ENCODE data around the gene NEURL1B.

DNA sequence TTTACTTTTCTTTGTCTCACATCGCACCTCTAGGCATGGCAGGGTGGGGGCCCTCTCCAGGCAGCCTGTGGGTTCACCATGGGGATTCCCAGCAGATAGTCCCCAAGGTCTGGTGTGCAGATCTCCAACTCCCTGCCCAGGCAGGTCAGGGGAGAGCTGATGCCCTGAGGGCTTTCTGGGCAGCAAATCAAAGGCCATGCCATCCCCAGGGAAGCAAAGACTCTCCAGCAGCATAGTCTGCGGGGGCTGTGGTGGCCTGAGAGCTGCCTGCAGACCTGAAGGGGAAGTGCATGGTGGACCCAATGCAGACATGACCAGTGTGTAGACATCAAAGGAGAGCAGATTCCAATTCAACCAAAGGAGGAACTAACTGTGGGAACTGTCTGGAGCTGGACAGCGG, 7.7 kb downstream of the NEURL1B start:
- TF ChIP-seq POLR2AphosphoS5 (IDR thresholded peaks at IDR 0.05) (no peak), POLR2A (IDR thresholded peaks at IDR 0.05) (no peak)
- TF ChIP-seq, protein P1, sequence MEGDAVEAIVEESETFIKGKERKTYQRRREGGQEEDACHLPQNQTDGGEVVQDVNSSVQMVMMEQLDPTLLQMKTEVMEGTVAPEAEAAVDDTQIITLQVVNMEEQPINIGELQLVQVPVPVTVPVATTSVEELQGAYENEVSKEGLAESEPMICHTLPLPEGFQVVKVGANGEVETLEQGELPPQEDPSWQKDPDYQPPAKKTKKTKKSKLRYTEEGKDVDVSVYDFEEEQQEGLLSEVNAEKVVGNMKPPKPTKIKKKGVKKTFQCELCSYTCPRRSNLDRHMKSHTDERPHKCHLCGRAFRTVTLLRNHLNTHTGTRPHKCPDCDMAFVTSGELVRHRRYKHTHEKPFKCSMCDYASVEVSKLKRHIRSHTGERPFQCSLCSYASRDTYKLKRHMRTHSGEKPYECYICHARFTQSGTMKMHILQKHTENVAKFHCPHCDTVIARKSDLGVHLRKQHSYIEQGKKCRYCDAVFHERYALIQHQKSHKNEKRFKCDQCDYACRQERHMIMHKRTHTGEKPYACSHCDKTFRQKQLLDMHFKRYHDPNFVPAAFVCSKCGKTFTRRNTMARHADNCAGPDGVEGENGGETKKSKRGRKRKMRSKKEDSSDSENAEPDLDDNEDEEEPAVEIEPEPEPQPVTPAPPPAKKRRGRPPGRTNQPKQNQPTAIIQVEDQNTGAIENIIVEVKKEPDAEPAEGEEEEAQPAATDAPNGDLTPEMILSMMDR (IDR thresholded peaks at IDR 0.05 in 8 of 11, conservative IDR thresholded peaks at IDR 0.05 in 3 of 11), result no peak

All from spleen (tissue), 7 donors.